Neural cell (in vitro differentiated cells): ENCODE measurements around the gene ABRACL. TPM values are rescaled to one million over a fixed set of nuclear protein-coding genes. Genes with fewer than 3 reads are reported as not detected.
"Not testable (repeated sequence)": the region's sequence is repeated elsewhere in the genome, so short reads cannot be mapped to it uniquely, and the experiment has no call there.

ENCODE experiments used
- H2AFZ ChIP-seq: fragments of 200-600, 300-800 bp; sonication (generic), shearing (Covaris generic); 2 replicates; pipeline ENCODE4 v1.6.0; 2014; ENCODE audit warnings: low read depth, mild to moderate bottlenecking, antibody characterized with exemption, low read length, moderate library complexity
- H3F3A ChIP-seq: fragments of 200-600 bp; shearing (Covaris generic); 2 replicates; pipeline ENCODE4 v1.6.1; 2016; ENCODE audit warnings: mild to moderate bottlenecking, moderate library complexity, mixed read lengths, antibody characterized with exemption, low read length; ENCODE audit not compliant: insufficient read depth, poor library complexity, severe bottlenecking
- H3K27ac ChIP-seq: fragments of 200-600, 300-800 bp; sonication (generic), shearing (Covaris generic); 2 replicates; pipeline ENCODE4 v1.5.1; 2014; ENCODE audit warnings: mild to moderate bottlenecking, low read length, moderate library complexity
- H3K27me3 ChIP-seq: fragments of 300-800, 200-600 bp; sonication (generic), shearing (Covaris generic); 2 replicates; pipeline ENCODE4 v1.6.0; 2014; ENCODE audit warnings: mild to moderate bottlenecking, low read depth, low read length, moderate library complexity; ENCODE audit not compliant: insufficient read depth
- H3K36me3 ChIP-seq: fragments of 300-800, 200-600 bp; sonication (generic), shearing (Covaris generic); 2 replicates; pipeline ENCODE4 v1.5.1; 2014; ENCODE audit warnings: mild to moderate bottlenecking, antibody characterized with exemption, low read length, moderate library complexity; ENCODE audit not compliant: insufficient read depth
- H3K4me2 ChIP-seq: fragments of 300-800, 200-600 bp; sonication (generic), shearing (Covaris generic); 2 replicates; pipeline ENCODE4 v1.6.0; 2014; ENCODE audit warnings: mild to moderate bottlenecking, low read length
- H3K4me3 ChIP-seq: fragments of 300-800, 200-600 bp; sonication (generic), shearing (Covaris generic); 2 replicates; pipeline ENCODE4 v1.5.1; 2014; ENCODE audit warnings: mild to moderate bottlenecking, low read length, moderate library complexity
- H3K79me2 ChIP-seq: fragments of 200-600 bp; shearing (Covaris generic); replicated peaks from 2 replicates; pipeline ENCODE4 v1.6.0; 2014; ENCODE audit warnings: mild to moderate bottlenecking, low read length, moderate library complexity; ENCODE audit not compliant: insufficient read depth
- H3K9ac ChIP-seq: fragments of 300-800, 200-600 bp; sonication (generic), shearing (Covaris generic); 2 replicates; pipeline ENCODE4 v1.6.1; 2016; ENCODE audit warnings: mild to moderate bottlenecking, low read length, mixed read lengths
- H3K9me2 ChIP-seq: fragments of 200-600 bp; shearing (Covaris generic); 2 replicates; pipeline ENCODE4 v1.6.1; 2016; ENCODE audit warnings: mild to moderate bottlenecking, low read length, mixed read lengths; ENCODE audit not compliant: insufficient read depth
- H3K9me3 ChIP-seq: fragments of 200-600, 300-800 bp; sonication (generic), shearing (Covaris generic); 2 replicates; pipeline ENCODE4 v1.6.1; 2016; ENCODE audit warnings: mild to moderate bottlenecking, mixed run types, low read length, moderate library complexity, mixed read lengths
- H4K20me1 ChIP-seq: fragments of 200-600 bp; shearing (Covaris generic); 2 replicates; pipeline ENCODE4 v1.6.1; 2016; ENCODE audit warnings: mild to moderate bottlenecking, mixed run types; ENCODE audit not compliant: insufficient read depth
- EP300 ChIP-seq: fragments of 450-650 bp; conservative IDR thresholded peaks from 2 replicates; pipeline ENCODE4 v1.6.1; 2014; ENCODE audit warnings: antibody characterized with exemption, mild to moderate bottlenecking, moderate library complexity; ENCODE audit not compliant: poor library complexity, severe bottlenecking
- EZH2 ChIP-seq: fragments of 200-600, 300-800 bp; shearing (Covaris generic), sonication (generic); IDR thresholded peaks from 2 replicates; pipeline ENCODE4 v1.6.1; 2014; ENCODE audit warnings: antibody characterized with exemption, low read length, borderline replicate concordance, mild to moderate bottlenecking; ENCODE audit not compliant: insufficient read depth, poor library complexity, severe bottlenecking
- MXI1 ChIP-seq: fragments of 450-650 bp; conservative IDR thresholded peaks from 2 replicates; pipeline ENCODE4 v1.6.1; 2014; ENCODE audit warnings: antibody characterized with exemption, mild to moderate bottlenecking; ENCODE audit not compliant: poor library complexity, severe bottlenecking
- POLR2AphosphoS5 ChIP-seq: IDR thresholded peaks from 2 replicates; pipeline ENCODE4 v1.6.1; 2012
- RAD21 ChIP-seq: fragments of 450-650 bp; conservative IDR thresholded peaks from 2 replicates; pipeline ENCODE4 v1.6.1; 2014; ENCODE audit warnings: antibody characterized with exemption, mild to moderate bottlenecking, moderate library complexity
- SMC3 ChIP-seq: fragments of 450-650 bp; conservative IDR thresholded peaks from 2 replicates; pipeline ENCODE4 v1.6.1; 2014; ENCODE audit warnings: antibody characterized with exemption, mild to moderate bottlenecking, moderate library complexity; ENCODE audit not compliant: poor library complexity
- TAF1 ChIP-seq: IDR thresholded peaks from 2 replicates; pipeline ENCODE4 v1.6.1; 2012; ENCODE audit warnings: low read depth
- polyA plus RNA-seq: library from polyadenylated mRNA; depleted of rRNA; stranded (reverse); fragments of >200 nt; gene quantifications from 2 replicates; pipeline ENCODE4 v1.2.3, GENCODE V29; 2014
- TF ChIP-seq, protein P1 (sequence below): IDR thresholded peaks from 2 replicates; pipeline ENCODE4 v1.6.1; 2012; ENCODE audit warnings: borderline replicate concordance
- TF ChIP-seq, protein P2 (sequence below): fragments of 450-650 bp; IDR thresholded peaks from 2 replicates; pipeline ENCODE4 v1.5.1; 2014; ENCODE audit warnings: antibody characterized with exemption, mild to moderate bottlenecking, moderate library complexity; ENCODE audit not compliant: poor library complexity, severe bottlenecking

Gene ABRACL
- polyA plus RNA-seq, 1 donor from 2014 or later = 201 TPM

DNA sequence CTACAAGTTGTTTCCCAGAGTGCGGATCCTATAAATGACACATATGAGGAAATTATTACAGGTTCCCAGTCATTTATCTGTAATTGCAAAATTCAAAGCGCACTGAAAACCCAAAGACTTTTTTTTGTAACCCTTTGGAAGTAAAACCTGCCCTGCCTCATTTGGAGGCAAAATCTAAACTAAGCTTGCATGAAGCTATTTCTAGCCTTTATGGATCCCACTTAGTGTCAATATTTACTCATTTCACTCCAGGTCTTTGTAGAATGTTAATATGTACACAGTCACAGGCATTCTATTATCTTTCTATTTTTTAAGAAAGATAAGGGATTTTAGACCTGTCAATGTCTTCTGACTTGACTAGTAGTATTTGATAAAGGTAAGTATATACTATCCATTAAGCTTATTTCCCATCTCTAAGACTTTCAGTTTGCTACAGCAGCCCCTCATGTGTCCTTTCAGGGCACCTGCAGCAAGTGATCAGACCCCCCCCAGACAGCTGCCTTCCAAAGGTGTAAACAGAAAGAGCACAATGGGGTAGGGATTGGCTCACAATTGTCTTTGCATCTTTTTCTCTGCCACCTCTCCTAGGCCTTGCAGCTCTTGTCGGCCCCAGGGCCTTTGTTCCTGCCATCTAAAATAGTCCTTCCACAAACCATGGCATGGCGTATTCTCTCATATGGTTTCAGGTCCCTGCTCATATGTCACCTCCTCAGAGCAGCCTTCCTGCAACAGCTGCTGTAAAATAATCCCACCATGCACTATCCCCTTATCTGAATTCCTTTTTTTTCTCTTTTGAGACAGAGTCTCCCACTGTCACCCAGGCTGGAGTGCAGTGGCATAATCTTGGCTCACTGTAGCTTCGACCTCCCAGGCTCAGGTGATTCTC lies 39.2 kb upstream of the ABRACL start:
- no peaks in the 10 kb centered on the region for H3K9me2 ChIP-seq
- H3K27me3 ChIP-seq = no peaks in the 10 kb centered on the region
- no peak overlapping the region for H2AFZ ChIP-seq
- no peaks in the 10 kb centered on the region for H3K9me3 ChIP-seq
- no peak overlapping the region for H3K4me3 ChIP-seq
- H3K79me2 ChIP-seq = peaks cover 31% of the 10 kb centered on the region
- no peaks in the 10 kb centered on the region for H3K36me3 ChIP-seq
- H3K9ac ChIP-seq = no peak overlapping the region
- no peak overlapping the region for H3K4me2 ChIP-seq
- no peak for TF ChIP-seq MXI1
- no peak for TF ChIP-seq SMC3
- no peak for TF ChIP-seq TAF1
- TF ChIP-seq, protein P1, sequence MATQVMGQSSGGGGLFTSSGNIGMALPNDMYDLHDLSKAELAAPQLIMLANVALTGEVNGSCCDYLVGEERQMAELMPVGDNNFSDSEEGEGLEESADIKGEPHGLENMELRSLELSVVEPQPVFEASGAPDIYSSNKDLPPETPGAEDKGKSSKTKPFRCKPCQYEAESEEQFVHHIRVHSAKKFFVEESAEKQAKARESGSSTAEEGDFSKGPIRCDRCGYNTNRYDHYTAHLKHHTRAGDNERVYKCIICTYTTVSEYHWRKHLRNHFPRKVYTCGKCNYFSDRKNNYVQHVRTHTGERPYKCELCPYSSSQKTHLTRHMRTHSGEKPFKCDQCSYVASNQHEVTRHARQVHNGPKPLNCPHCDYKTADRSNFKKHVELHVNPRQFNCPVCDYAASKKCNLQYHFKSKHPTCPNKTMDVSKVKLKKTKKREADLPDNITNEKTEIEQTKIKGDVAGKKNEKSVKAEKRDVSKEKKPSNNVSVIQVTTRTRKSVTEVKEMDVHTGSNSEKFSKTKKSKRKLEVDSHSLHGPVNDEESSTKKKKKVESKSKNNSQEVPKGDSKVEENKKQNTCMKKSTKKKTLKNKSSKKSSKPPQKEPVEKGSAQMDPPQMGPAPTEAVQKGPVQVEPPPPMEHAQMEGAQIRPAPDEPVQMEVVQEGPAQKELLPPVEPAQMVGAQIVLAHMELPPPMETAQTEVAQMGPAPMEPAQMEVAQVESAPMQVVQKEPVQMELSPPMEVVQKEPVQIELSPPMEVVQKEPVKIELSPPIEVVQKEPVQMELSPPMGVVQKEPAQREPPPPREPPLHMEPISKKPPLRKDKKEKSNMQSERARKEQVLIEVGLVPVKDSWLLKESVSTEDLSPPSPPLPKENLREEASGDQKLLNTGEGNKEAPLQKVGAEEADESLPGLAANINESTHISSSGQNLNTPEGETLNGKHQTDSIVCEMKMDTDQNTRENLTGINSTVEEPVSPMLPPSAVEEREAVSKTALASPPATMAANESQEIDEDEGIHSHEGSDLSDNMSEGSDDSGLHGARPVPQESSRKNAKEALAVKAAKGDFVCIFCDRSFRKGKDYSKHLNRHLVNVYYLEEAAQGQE = no peak
- TF ChIP-seq, protein P2, sequence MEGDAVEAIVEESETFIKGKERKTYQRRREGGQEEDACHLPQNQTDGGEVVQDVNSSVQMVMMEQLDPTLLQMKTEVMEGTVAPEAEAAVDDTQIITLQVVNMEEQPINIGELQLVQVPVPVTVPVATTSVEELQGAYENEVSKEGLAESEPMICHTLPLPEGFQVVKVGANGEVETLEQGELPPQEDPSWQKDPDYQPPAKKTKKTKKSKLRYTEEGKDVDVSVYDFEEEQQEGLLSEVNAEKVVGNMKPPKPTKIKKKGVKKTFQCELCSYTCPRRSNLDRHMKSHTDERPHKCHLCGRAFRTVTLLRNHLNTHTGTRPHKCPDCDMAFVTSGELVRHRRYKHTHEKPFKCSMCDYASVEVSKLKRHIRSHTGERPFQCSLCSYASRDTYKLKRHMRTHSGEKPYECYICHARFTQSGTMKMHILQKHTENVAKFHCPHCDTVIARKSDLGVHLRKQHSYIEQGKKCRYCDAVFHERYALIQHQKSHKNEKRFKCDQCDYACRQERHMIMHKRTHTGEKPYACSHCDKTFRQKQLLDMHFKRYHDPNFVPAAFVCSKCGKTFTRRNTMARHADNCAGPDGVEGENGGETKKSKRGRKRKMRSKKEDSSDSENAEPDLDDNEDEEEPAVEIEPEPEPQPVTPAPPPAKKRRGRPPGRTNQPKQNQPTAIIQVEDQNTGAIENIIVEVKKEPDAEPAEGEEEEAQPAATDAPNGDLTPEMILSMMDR = no peak
- no peak for TF ChIP-seq POLR2AphosphoS5
- TF ChIP-seq EP300 = no peak
- no peaks in the 10 kb centered on the region for H4K20me1 ChIP-seq
- no peak overlapping the region for H3K27ac ChIP-seq
- H3F3A ChIP-seq = no peaks in the 10 kb centered on the region

DNA sequence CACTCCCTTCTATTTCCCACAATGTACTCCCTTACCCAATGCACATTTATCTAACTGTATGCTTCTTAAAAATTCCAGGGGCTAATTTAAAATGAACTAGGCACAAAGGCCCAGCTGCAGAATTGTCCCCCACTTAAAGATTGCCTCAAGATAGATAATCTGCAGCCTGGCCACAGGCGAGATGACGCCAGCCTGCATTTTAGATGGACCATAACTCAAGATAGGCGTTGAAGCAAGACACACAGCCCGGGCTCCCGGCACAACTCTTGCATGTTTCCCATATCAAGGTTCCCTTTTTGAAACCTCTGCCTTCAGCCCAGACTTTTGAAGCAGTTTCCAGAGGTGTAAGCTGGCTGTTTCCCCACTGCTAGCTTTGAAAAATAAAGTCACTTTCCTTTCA lies 37.3 kb upstream of the ABRACL start:
- no peaks in the 10 kb centered on the region for H3K9me2 ChIP-seq
- H3K36me3 ChIP-seq = no peaks in the 10 kb centered on the region
- H3K79me2 ChIP-seq = peaks cover 12% of the 10 kb centered on the region
- no peaks in the 10 kb centered on the region for H4K20me1 ChIP-seq
- no peak overlapping the region for H3K4me3 ChIP-seq
- H2AFZ ChIP-seq = no peak overlapping the region
- H3K27me3 ChIP-seq = no peaks in the 10 kb centered on the region
- no peaks in the 10 kb centered on the region for H3F3A ChIP-seq
- TF ChIP-seq, protein P2 = no peak
- TF ChIP-seq SMC3 (no peak), TAF1 (no peak), MXI1 (no peak), EZH2 (no peak), EP300 (no peak), RAD21 (no peak), POLR2AphosphoS5 (no peak)
- TF ChIP-seq, protein P1 = no peak
- H3K4me2 ChIP-seq = no peak overlapping the region
- no peaks in the 10 kb centered on the region for H3K9me3 ChIP-seq
- no peak overlapping the region for H3K9ac ChIP-seq
- H3K27ac ChIP-seq = no peak overlapping the region

DNA sequence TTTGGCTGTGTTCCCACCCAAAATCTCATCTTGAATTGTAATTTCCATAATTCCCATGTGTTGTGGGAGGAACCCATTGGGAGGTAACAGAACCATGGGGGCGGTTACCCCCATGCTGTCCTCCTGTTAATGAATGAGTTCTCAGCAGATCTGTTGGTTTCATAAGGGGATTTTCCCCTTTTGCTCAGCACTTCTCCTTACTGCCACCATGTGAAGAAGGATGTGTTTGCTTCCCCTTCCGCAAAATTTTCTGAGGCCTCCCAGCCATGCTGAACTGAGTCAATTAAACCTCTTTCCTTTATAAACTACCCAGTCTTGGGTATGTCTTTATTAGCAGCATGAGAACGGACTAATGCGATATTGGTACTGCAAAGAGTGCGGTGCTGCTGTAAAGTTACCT lies 35.6 kb upstream of the ABRACL start:
- not testable (repeated sequence) for H3K9me3 ChIP-seq, H3K4me2 ChIP-seq, H3K9me2 ChIP-seq, H2AFZ ChIP-seq, H3K79me2 ChIP-seq, H3K4me3 ChIP-seq, H3K9ac ChIP-seq, H3K27ac ChIP-seq, H3K36me3 ChIP-seq, H4K20me1 ChIP-seq, H3F3A ChIP-seq, H3K27me3 ChIP-seq
